HG03066 (cell line): ENCODE measurements around the gene LINC01488.

Experiments
- ATAC-seq: cut with Tn5 transposase; IDR thresholded peaks from one replicate; pipeline ENCODE4 v1.9.1; 2021; ENCODE audit warnings: low read depth; ENCODE audit not compliant: unreplicated experiment

LINC01488 gene

DNA sequence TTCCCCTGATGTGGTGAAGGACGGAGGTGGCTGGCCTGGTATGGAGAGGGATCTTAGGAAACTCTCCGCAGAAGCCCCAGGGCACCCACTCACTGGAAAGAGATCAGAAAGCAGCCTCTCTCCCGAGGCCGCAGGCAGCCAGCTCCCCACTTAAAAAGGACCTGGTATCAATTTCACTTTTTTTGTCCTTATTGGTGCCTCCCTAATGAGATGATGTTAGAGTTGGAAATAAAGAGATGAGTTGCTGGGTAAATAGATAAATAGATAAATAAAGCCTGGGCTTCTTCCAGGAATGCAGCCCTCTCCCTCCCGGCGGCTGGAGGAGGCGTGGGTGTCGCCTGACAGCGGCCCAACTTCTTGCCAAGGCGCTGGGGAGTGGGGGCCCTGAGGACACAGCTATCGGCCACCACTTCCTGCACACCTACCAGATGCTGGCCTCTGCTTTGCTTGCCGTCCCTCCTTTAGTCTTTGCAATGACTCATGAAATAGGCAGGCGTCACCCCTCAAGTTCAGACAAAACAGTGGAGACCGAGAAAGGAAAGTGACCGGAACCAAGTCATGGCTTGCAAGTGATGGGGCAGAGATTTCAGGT, 42.9 kb downstream of the LINC01488 start:
- ATAC-seq = no peak

GRCh38 chr11:69524991-69525411, 43.5 kb downstream of the LINC01488 start:
- ATAC-seq = no peak

GRCh38 chr11:69525516-69526452, 44.3 kb downstream of the LINC01488 start:
- ATAC-seq = no peak

DNA sequence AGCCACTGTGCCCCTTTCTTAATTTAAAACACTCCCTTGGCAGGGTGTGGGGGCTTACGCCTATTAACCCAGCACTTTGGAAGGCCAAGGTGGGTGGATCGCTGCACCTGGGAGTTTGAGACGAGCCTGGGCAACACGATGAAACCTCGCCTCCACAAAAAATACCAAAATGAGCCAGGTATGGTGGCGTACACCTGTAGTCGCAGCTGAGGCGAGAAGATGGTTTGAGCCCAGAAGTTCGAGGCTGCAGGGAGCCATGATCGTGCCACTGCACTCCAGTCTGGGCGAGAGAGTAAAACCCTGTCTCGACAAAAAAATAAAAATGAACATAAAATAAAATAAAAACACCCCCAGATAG, 45.0 kb downstream of the LINC01488 start:
- ATAC-seq = no peak

GRCh38 chr11:69529001-69529400, 47.5 kb downstream of the LINC01488 start:
- ATAC-seq = no peak

DNA sequence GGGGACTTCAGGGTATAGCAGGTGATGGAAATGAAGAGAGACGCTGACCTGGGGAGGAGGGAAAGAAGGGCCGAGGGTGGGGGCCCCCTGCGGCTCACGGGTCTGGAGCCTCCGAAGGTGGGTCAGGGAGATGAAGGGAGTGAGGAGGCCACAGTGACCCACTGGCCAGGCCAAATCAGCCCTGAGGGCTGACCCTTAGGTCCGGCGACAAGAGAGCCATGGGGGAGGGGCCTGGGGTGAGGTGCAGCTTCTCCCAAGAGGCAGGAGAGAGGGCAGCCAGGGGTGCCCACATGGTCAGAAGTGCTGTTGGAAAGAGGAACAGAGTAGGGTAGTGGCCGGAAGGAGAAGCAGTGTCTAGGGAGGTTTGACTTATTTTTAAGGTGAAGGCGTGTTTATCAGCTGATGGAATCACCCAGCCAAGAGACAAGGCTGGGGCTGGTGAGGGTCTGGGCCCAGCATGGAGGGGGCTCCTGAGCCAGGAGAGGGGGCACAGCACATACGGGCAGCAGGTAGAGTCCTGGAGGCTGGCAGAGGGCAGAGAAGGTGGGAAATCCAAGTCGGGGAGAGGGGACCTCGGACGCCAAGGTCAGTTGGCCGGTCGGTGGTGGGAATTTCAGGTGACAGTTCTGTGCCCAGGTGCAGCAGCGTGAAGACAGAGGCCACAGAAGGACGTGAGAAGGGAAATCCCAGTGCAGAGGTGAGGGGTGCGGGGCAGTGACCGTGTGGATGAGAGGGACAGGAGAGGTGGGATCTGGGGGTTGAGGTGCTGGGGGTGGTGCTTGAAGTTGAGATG, 49.0 kb downstream of the LINC01488 start:
- ATAC-seq = no peak

GRCh38 chr11:69531071-69531716, 49.7 kb downstream of the LINC01488 start:
- ATAC-seq = no peak

DNA sequence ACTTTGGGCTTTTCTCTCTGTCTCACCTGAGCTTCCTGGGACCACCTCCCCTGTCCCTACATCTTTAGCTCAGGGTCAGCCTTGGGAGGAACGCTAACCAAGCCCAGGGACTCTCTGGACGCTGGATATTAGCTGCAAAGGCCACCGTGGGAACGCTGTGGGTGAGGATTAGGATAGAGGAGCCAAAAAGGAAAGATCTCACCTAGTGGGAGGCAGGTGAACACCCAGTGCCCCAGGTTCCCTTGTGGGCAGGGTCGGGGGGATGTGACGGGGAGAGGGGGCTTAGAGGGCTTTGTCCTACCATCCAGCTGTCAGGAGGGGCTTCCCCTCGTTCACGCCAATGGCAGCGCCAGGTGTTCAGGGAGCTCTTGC, 50.2 kb downstream of the LINC01488 start:
- ATAC-seq = no peak

GRCh38 chr11:69533296-69534165, 52.1 kb downstream of the LINC01488 start:
- ATAC-seq = no peak

DNA sequence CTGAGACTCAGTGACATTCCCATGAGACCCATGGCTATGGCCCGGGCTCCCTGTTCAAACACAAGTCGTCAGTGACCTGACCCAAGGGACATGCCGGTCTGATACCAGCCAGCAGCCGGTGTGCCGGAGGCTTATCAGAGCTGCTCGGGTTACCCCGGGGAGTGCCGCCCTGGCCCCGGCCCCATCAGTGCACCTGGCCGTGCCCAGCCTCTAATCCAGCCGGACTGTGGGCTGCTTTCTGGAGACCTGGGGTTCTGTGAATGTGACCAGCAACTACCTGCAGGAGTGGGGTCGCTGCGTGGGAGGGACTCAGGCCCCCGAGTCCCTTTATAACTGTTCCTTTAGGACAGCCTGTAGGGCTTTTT, 52.7 kb downstream of the LINC01488 start:
- ATAC-seq = no peak

DNA sequence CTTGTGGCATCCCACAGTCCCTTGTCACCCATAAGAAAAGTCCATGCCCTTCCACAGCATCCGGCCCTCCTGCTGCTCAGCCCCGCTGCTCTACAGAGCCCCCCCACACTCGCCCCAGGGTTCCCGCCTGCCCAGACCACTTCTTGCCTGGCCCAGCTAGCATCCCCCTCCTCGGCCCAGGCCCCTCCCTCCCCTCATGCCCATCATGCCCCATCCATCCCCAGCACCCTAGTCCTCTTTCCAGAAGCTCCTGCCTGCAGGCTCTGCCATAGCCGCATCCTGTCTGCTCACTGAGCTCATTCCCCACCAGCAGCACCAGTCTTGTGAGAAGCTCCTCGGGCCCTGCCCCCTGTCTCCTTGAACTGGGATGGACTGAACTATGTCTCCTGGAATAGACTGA, 54.4 kb downstream of the LINC01488 start:
- ATAC-seq = no peak

GRCh38 chr11:69536406-69536805, 54.9 kb downstream of the LINC01488 start:
- ATAC-seq = no peak

GRCh38 chr11:69537126-69537525, 55.7 kb downstream of the LINC01488 start:
- ATAC-seq = no peak

DNA sequence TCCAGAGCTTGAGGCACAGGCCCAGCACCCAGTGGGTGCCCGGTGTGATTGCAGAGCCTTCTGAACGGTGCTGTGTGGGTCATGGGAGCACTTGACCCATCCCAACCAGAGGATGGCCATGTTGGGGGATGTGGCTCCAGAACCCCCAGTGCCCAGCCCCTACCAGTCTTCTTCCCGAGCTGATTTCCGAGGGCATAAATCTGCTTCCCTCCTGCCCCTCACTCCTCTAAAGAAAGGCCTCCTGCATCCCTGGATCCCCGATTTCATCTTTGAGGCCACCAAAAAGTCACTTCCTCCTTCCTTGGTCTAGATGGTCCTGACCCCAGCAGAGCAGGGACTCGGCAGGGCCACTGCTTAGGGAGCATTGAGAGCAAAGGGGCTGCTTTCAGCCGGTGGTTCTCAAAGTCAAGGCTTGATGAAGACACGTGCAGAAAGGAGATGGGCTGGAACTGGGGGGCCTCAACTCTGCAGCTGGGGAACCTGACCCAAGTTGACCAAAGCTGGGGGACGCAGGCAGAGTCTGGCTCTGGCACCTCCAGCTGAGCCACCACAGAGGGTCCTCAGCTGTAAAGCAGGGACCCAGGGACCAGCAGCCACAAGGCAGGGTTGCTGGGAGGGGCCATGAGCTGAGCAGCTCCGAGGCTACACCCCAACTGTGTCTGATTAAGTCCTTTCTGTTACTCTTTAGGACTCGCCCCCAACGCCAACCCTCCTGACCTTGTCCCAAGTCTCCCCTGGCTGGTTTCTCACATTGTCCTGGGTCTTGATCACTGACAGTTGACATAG, 56.6 kb downstream of the LINC01488 start:
- ATAC-seq = no peak

- ATAC-seq = no peak
Measured at GRCh38 chr11:69538854-69539253, 57.4 kb downstream of the LINC01488 start.

GRCh38 chr11:69539416-69540117, 58.1 kb downstream of the LINC01488 start:
- no peak for ATAC-seq

- ATAC-seq = no peak
Measured at GRCh38 chr11:69540118-69541000, 58.9 kb downstream of the LINC01488 start.

DNA sequence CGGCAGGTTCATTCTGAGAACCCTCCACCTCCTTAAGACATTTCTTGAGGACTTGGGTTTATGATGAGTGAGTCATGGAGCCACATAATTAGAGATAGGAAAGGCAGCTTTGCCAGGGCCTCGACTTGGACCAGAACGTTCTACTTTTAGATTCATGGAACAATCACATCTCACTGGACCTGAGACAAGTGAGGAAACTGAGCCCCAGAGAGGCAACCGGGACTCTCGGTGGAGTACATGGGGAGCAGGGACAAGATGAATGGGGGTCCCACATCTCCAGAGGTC, 59.5 kb downstream of the LINC01488 start:
- ATAC-seq = no peak
